ENCODE data around the gene GATAD1.
"Not testable (repeated sequence)": the region's sequence is repeated elsewhere in the genome, so short reads cannot be mapped to it uniquely, and the experiment has no call there.

GATAD1 gene

DNA sequence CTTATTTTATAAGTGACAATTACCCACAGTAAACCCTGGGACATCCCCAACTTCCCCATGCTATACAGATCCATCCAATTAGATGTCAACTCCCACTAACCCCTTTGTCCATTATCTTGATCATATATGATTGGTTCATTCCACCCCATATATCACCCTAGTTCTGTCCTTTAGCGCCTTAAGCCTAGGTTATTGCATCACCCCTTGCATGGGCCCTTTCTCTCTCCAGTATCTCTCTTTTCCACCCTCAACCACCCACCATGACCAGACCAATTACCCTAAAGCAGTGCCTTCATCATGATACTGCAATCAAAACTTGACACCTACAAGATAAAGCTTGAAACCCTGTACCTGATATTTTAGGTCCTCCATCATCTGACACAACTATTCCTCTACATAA, 37.9 kb upstream of the GATAD1 start:
- no peak for FAIRE-seq
- DNase-seq (ENCODE audit: insufficient read length, low spot score), result no peak
- TF ChIP-seq, protein P1, sequence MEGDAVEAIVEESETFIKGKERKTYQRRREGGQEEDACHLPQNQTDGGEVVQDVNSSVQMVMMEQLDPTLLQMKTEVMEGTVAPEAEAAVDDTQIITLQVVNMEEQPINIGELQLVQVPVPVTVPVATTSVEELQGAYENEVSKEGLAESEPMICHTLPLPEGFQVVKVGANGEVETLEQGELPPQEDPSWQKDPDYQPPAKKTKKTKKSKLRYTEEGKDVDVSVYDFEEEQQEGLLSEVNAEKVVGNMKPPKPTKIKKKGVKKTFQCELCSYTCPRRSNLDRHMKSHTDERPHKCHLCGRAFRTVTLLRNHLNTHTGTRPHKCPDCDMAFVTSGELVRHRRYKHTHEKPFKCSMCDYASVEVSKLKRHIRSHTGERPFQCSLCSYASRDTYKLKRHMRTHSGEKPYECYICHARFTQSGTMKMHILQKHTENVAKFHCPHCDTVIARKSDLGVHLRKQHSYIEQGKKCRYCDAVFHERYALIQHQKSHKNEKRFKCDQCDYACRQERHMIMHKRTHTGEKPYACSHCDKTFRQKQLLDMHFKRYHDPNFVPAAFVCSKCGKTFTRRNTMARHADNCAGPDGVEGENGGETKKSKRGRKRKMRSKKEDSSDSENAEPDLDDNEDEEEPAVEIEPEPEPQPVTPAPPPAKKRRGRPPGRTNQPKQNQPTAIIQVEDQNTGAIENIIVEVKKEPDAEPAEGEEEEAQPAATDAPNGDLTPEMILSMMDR (IDR thresholded peaks at IDR 0.05; ENCODE audit: insufficient read depth, missing control alignments), result no peak

DNA sequence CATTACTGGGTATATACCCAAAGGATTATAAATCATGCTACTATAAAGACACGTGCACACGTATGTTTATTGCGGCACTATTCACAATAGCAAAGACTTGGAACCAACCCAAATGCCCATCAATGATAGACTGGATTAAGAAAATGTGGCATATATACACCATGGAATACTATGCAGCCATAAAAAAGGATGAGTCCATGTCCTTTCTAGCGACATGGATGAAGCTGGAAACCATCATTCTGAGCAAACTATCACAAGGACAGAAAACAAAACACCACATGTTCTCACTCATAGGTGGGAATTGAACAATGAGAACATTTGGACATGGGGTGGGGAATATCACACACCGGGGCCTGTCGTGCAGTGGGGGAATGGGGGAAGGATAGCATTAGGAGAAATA, 37.1 kb upstream of the GATAD1 start:
- FAIRE-seq; DNase-seq (ENCODE audit: insufficient read length, low spot score): not testable (repeated sequence)

DNA sequence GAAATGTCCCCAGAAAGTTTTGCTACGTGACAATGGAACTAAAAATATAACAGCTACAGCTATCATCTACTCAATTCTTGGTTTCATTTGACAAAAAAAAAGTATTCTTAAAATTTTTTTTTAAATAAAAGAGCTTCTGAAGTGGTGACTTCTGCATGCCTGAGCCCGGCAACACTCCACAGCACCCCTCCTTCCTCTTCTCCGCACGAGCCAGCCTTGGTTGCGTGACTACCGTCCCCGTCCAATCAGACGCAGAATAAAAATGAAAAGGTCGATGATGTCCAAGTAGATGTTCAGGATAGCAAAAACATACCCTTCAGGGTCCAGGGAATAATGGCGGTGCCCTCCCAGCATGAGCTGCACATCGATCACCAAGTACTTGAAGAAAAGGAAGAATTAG, 34.5 kb upstream of the GATAD1 start:
- FAIRE-seq (no peak), DNase-seq (ENCODE audit: insufficient read length, low spot score) (no peak)
- TF ChIP-seq, protein P1 (IDR thresholded peaks at IDR 0.05; ENCODE audit: insufficient read depth, missing control alignments), result no peak

DNA sequence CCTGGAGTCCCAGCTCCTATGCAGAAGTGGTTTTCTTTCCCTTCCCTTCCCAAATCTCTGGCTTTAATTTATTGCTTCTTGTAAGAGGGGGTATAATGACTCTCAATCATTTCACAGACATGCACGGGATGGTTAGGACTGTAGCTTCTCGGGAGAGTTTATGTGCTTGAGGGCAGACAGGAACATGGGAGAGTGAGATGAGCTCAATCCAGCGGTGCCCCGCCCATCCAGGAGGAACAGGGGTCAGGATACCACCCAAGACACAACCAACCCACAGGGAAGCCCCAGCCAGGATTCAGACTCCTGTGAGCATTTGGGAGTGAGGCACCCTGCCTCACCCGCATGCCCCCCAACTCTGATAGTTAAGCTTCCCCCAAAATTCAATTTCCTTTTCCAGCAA, 33.7 kb upstream of the GATAD1 start:
- FAIRE-seq, result no peak
- DNase-seq (ENCODE audit: insufficient read length, low spot score), result no peak
- TF ChIP-seq, protein P1 (IDR thresholded peaks at IDR 0.05; ENCODE audit: insufficient read depth, missing control alignments), result no peak

DNA sequence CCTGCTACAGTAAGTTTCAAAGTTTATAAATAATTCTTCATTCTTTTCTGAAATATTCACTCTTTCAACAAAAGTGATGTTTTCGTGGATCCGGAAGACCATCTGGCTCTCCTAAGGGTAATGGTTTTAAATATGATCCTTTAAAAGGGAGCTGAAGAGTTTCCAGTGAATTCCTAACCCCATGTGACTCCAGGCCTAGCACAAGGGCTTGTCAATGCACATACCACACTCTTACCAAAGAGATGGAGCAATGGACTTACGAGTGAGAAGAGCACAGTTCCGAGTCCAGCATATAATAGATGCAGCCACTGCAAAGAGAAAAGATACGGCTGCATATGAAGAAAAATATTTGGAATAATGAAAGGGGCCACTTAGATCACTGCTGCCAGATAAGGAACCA, 32.1 kb upstream of the GATAD1 start:
- FAIRE-seq (no peak), DNase-seq (ENCODE audit: insufficient read length, low spot score) (no peak)
- TF ChIP-seq, protein P1 (IDR thresholded peaks at IDR 0.05; ENCODE audit: insufficient read depth, missing control alignments), result no peak

DNA sequence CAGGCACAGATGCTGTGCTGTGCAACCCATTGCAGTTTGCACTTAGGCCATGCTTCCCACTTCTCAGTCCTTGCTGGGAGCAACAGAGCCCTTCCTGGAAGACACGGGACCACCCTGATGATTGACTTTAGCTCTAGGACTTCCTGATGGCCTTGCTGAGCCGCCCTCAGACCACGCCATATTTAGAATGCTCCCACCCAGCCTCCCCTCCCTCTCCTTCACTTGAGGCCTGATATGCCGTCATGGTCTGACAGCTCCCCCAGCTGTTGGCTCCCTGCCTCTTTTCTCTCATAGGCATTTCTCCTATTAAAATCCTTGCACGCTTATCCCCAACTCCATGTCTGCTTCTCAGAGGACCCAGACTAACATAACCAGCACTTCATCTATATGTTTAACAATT, 29.4 kb upstream of the GATAD1 start:
- DNase-seq (ENCODE audit: insufficient read length, low spot score) (no peak), FAIRE-seq (no peak)
- TF ChIP-seq, protein P1 (IDR thresholded peaks at IDR 0.05; ENCODE audit: insufficient read depth, missing control alignments), result peak; percentile 3

DNA sequence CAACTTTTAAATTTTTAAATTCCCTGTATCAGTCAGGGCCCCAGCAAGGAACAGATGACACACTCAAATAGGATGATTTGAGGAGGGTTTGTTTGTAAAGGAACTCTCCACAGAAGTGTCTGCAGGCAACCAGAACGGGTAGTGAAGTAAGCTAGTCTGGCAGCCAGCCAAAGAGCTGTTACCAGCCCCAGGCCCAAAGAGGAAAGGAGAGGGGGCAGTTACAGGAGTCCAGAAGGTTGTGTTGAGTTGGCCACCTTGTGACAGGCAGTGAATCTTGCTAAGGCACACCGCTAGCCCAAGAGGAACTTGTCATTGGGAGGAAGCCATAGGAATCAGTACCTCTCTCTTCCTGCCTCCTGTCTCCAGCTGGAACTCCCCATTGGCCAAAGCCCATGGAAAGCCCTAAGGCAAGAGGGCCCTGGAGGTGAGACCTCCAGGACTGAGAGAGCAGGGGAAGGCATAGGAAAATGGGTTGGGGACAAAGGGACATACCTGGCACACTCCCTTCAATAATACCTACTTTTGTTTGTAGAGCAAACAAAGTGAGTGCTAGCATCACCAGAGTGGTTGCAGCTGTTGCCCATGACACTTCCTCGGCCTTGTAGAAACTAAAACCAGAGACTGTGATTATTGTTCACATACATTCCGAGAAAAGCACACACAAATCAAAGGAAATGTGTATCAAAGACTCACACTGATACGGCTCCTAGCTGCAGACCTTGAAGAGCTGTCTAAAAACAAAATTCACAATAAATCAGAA, 25.4 kb upstream of the GATAD1 start:
- FAIRE-seq (no peak), DNase-seq (ENCODE audit: insufficient read length, low spot score) (no peak)
- TF ChIP-seq, protein P1 (IDR thresholded peaks at IDR 0.05; ENCODE audit: insufficient read depth, missing control alignments), result no peak

Measured in D721Med (cell line).